Kidney glomerular epithelial cell (primary cell): Measurements from ENCODE around the gene MX2.

Experiments used
- DNase-seq: peaks from one replicate; lab custom pipeline; 2025; lab: John Stamatoyannopoulos, UW

Gene MX2

DNA sequence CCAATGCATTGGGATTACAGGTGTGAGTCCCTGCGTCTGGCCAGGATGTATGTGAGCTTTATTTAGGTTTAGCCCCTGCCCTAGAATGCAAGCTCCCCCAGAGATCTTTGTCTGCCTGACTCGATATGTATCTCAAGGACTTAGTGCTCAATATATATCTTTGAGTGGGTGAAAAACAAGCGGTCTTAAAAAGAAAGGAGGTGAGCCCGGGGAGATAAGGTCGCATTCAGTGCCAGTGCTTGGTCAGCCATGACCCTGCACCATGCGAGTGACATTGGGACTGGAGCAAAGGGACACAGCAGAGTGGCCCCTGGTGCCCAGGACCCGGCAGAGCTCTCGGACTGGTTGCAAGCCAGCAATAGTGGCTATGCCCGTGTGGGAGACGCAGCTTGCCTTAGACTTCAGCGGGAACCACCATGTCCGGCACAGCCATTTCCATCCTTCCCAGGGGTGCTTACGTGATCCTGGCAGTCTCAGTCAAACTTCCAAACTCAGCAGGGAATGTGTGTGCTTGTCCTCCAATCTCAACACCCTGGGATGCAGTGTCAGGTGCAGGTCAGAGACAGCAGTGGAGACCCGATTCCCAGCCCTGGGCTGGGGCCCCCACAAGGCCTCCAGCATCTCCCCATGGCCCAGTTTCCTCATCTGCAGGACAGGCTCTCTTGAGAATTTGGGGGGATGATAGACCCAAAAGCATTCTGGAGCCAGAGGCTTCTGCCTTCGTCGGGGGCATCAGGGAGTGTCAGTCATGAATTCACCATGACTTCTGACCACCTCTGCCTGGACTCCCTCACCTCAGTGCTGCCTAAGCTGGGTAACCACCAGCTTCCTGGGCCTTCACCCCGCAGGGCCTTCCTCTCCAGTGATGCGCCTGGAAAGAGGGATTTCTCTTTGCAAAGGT lies 1.8 kb downstream of the MX2 start:
- no peak for DNase-seq

DNA sequence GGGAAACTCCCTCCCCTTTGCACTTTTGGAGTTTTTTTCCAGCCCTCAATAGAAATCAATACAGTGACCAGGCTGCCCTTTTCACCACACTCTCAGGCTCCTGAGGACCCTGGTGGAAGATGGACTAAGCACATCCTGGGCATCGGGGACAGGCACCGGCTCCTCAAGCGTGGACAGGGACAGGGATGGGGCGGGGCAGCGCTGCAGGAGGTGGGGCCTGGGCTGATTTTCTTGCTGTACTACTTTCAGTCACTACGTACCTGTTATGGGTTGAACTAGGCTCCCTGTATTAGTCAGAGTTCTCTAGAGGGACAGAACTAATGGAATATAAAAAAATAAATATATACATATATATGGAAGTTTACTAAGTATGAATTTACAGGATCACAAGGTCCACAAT lies 2.5 kb downstream of the MX2 start:
- DNase-seq, result no peak

DNA sequence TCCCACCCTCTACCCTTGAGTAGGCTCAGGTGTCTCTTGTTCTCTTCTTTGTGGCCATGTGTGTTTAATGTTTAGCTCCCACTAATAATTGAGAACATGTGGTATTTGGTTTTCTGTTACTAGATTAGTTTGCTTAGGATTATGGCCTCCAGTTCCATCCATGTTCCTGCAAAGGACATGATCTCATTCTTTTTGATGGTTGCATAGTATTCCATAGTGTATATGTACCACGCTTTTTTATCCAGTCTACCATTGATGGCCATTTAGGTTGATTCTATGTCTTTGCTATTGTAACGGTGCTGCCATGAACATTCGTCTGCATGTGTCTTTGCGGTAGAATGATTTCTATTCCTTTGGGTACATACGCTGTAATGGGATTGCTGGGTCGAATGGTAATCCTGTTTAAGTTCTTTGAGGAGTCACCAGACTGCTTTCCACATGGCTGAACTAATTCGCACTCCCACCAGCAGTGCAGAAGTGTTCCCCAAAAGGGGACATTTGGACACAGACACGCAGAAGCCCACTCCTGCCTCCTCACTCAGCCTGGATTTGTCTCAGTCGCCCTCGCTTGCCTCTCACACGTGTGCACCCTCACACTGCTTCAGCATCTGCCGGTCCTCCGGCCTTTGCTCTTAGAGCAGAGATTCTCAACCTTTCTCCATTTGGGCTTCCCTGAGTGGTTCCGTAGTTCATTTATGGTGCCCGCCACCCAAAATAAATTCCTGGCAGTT lies 3.7 kb downstream of the MX2 start:
- DNase-seq, result no peak

DNA sequence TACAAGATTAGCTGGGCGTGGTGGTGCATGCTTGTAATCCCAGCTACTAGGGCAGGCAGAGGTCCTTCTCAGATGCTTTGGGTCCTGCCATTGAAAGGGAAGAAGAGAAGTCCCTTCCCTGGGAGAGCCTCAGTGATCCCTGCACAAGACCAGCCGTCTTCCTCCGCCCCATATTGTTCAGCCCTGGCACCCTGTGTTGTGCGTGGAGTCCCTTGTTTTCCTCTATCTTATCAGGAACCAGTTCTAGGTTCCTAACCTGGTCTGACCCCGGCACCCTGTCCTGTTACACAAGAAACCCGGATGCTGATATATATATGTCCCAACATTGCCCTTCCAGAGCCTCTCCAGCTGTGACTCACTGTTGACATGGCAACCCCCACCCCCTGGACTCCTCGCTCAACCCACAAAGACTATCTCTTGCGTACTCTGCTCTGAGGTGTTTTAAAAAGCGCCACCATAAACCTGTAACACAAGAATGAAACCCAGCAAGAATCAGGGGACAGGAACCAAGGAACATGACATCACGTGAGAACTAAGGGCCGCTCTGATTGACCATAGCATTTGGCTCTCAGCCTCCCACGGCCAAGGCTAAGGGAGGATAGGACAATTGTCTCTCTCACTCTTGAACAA lies 4.8 kb downstream of the MX2 start:
- DNase-seq, result peak; percentile 24

DNA sequence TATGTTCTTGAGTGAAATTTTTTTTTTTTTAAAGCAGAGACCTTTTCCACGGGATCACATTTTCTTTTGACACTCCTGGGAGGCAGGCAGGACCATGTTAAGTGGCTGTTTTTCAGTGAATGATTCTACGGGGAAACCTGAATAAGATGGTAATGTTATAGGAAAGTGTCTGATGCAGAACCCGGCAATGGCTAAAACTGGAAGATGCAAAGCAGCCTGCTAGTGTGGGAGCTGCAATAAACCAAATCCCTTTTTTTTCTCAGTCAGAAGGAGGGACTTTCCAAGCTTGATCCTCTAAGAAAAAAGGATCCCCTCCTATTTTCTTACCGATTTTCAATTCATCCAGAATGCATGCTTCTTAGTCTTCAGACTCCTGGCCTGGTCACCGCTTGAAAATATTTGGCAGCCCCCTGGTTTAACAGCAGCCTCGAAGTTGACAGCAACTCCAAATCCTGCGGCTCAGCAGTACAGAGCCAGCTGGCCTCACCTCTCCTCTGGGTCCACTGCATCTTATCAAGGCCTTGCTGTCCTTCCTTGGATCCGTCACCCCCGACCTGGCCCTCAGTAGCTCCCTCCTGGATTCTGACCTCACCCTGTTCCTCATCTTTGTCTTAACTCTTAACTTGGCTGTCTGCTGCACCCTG lies 5.6 kb downstream of the MX2 start:
- no peak for DNase-seq

DNA sequence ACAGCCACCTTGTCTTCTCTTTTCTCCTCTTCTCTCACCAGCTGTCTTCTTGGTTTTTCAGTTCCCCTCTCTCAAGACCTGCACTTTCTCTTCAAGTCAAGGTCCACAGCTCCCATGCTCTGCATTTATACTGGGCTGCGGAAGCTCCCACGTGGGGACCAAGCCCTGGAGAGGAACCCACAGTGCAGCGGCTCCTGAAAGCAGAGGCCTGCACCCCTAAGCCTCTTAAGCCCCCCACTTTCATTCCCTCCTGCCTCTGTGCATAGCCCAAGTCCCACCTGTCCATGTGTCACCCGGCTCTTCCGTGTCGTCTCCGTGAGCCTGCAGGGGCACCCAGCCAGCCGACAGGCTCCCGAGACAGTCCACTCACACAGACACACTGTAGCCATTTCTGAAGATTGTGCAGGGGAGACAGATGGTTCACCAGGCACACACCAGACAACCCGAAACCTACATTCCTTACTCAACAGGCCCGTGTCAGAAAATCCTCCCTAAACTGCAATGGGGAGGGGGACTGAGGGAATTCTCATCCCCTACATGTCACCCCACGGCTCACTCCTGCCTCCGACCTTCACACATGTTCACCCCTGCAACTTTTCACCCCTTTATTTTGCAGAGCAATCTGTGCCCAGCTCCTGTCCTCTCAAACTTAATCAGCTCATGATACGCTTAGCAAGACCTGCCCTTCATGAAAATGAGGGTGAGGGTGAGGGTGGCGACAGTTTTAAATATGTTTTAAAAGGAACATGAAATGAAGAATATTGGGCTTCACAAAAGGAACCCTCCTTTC lies 6.3 kb downstream of the MX2 start:
- no peak for DNase-seq

DNA sequence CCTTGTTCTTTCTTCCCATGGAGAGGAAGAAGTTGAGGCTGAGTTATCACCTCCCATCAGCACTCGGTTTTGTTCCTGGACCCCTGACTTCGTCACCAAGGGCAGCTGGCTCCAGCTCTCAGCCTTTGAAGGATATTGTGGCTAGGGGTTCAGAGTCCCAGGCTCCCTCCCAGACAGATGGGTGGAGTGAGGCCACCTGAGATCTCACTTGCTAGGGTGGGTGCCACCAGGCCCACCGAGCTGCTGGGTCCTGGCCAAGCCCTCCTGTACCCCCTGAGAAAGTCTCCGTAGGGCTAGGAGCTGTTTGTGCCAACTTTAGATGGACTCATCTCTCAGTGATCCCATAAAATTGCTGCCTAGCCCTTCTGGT lies 6.9 kb downstream of the MX2 start:
- DNase-seq, result no peak

DNA sequence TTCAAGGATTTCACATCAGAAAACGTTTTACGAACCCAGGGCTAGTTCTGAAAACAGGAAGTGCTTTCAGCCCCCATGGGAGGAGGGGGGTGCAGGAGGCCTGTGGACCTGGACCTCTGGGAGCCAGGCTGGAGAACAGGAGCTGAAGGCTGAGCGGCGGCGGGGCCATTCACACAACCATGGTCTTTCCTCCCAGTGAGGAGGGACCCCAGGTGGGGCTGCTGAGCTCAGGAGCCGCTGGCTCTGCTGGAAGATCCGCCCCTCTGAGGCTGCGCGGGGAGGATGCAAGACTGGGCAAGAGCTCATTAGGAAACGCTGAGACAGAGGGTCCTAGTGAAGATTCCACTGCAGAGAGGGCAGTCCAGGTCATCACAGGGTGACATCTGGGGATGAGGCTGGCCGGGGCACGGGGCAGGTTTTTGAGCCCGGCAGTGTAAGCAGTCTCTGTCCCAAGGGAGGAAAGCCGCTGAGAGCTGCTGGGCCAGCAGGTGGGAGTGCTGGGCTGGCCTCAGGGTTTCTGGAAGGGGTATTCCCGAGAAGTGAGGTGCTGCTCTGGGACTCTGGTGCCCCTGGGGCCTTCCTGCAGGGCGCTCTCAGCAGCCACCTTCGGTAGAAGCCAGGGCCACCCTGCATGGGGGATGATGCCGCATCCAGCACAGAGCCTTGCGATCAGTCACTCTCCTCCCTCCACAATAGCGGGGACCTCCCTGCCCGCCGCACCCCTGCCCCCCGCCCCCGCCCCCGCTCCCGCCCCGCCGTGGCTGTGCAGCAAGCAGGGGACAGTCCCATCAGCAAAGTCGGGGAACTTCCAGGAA lies 7.5 kb downstream of the MX2 start:
- DNase-seq, result no peak

DNA sequence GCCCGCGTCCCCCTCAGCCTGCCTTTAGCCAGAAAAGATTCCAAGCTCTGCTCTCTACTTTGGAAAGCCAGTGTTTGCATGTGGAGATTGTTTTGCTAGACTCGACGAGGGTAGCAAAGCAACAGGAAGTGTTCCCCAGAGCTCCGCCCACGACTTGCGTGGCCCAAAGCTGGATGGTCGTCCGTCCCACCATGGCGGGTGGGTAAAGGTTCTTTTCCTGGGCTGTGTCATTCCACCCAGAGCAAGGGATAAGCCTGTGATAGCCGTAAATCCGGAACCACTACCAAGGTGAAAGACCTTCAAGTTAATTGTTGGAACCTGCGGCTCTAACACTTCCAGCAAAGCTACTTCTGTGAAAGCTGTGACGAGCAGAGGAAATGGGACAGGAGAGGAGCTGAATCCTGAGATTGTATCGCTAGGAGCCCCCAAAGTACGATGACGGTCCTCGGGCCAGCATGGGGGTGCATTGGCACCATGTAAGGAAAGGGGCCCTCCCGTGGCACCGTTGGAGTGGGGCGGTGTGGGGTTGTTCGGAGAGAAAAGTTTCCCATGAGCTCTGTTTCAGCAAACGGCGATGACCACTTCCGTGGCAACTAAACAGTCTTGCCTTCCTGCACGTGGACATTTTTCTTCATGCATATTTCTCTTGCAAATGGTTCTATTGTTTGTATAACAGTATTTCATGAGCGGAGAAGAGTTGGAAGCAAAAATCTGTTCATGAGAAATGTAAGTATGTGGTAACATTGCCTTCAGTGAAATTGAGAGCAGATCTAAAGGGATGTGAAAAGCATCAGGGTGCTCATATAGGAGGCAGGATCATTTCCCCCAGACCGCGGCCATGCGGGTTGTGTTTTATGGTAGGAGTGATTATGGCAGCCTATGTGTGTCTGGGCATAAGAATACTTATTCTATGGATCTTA lies 8.4 kb downstream of the MX2 start:
- DNase-seq, result no peak

DNA sequence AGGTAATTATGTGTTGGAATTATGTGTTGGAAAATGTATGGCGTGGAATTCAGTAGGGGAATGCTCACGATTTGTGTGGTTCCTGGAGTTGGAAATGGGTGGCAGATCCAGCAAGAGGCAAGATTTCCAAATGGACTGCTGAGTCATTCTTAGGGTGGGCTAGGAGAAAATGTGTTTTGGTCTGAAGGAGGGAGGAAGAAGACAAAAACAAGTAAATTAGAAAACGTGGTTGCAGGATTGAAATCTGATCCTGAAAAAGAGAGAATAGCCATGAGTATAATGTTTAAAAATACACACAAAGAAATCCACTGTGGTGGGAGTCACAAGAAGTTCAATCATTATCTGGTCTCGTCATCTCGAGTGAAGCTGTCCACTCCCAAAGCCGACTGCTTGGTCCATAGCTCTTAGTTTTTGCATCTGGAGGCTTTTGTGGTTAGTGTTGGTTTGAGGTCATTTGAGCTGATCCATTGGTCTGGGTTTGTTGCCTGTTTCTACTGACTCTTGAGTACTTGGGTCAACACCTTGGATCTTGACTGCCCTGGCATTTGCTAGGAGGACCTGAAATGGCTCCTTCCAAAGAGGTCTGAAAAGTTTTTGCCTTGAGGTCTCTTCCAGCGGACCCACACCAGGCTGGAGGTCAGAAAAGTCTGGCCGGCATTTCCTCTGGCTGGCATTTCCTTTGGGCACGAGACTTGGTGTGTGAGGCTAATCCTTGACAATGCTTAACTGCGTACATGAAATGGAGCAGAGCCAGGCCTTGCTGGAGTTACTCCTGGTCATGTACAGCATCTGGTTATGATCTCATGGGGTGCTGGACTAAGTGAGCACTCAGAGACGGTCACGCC lies 9.2 kb downstream of the MX2 start:
- no peak for DNase-seq

DNA sequence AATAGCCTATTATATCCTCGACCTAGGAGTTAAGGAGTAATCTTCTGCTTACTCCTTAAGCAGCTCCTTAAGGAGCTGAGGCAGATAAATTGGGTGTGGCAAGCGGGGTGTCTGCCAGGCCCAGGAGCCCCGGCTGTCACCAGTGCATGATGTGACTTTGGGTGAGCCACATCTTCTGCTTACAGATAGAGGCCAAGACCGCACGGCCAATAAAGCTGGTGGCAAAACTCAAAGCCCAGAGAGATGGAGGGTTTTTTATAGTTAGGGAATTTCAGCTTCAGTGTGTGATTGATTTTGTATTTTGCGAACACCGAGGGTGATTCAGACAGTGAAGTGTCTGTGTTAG lies 9.8 kb downstream of the MX2 start:
- DNase-seq, result no peak

DNA sequence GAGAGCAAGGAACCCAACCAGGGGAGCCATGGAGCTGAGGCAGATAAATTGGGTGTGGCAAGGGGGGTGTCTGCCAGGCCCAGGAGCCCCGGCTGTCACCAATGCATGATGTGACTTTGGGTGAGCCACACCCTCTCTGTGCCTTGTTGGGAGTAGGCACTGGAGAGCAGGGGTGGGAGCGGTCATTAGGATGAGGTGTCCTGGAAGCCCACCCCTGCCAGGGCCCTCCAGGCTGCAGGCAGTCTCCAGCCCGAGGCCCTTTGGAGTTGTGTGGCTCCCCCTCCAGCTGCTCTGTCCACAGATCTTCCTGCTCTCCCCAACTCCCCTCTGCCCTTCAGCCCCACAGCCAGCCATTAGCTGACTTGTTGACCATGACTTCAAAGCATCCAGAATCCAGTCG lies 11.4 kb downstream of the MX2 start:
- no peak for DNase-seq

DNA sequence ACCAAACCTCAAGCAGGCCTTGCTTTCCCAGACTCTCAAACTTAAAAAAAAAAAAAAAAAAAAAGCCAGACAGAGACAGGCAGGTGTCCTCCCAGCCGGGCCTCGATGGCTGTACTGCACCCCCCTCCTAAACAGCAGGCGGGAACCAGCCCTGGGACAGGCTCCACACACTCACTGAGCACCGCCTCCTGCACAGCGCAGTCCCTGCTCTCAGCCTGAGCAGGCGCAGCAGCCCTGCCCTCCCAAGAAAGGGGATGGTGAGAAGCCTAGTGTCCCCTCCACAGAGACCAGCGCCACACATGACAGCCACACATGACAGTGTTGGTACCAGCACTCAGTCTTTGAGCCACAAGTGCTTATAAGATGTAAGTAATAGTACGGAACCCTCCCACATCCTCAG lies 11.9 kb downstream of the MX2 start:
- DNase-seq, result no peak

DNA sequence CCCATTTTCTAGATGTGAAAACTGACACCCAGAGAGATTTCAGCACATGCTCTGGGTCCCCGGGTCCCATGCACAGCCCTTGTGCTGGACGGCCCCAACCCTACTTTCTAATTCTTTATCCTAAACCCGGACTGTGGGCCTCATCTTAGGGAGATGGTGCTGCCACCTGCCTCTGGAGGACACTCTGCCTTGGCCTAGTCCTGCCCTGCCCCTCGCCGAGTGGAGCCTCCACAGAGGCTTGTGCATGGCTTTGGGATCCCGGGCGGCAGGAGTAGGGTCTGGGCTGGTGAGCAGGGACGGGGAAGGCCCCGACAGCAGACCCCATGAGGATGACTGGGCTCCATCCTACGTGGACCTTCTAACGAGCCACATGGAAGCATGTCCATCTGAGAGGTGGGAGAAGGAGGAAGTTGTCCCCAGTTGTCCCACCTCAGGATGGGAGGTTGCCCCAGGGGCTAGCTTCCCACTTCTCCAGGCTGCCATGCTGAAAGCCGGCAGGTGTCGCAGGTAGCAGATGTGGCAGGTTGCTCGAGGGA lies 12.4 kb downstream of the MX2 start:
- DNase-seq, result no peak

DNA sequence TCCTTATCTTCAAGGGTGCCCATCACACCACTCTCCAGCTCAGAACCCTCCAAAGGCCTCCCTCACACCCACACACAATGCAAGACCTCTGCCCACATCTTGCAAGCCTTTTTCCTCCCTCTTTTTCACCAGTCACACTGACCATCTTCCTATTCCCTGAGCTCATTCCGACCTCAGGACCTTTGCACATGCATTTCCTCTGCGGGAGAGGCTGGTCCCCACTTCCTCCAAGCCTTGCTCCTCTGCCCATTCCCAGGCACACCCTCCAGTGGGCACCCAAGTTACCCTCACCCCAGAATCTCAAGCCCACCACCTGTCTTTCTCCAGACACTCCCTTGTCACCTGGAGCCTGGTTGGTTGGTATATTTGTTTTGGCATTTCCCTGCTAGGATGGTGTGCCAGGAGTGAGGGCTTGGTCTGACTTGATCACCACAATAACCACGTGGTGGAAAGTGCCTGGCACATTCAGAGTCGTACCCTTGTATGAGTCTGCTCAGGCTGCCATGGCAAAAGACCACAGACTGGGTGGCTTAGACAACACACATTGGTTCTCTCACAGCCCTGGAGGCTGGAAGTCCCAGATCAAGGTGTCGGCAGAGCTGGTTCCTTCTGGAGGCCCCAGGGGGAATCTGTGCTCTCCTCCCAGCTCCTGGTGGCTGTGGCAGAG lies 13.2 kb downstream of the MX2 start:
- no peak for DNase-seq

DNA sequence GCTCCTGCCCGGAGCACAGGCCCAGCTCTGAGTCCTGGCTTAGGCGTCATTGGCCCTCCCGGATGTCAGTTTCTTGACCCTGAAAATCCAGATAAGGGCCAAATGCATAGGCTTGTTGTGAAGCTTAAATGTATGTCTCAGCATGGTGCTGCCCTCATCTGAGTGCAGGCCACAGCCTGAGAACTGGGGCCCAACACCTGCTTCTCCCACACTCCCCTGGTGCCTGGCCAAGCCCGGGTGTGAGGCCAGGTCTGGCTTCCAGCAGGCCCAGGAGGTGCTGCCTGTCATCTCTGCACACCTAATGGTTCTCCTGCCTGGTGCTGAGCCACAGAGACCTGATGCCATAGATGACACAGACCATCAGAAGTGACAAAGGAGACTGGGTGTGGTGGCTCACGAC lies 14.0 kb downstream of the MX2 start:
- DNase-seq, result no peak

DNA sequence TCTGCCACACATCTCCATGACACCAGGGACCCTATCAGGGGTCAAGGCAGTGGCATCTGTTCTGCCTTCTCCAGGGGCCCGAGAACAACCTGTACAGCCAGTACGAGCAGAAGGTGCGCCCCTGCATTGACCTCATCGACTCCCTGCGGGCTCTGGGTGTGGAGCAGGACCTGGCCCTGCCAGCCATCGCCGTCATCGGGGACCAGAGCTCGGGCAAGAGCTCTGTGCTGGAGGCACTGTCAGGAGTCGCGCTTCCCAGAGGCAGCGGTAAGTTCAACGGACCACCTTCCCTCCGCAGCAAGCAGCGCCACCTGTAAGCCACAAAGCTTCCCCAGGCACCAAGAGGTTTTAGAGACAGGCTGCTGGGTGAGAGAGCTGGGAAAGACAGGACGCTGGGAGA lies 15.9 kb downstream of the MX2 start:
- no peak for DNase-seq

DNA sequence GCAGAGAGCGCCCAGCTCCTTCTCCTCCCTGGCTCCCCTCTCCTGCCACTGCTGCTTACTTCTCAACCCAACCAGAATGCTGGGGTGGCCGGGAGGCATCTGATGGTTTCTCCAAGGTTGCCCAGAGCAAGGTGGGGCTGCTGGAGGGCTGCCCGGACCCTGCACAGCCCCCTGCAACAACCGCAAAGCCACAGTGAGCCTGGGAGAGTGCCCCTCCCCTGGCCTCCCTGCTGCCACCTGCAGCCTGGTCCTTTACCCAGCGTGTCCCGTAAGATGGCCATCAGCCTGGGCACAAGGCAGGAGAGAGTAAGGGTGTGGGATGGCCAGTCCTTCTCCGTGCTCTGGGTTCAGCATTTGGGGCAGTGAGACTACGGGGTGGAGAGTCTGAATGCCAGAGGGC lies 17.0 kb downstream of the MX2 start:
- no peak for DNase-seq
